SKM-1 (cell line): ENCODE results near the gene GARIN5B.

ENCODE experiments used
- DNase-seq: peaks from one replicate; lab custom pipeline; 2025; ENCODE audit not compliant: unreplicated experiment; lab: John Stamatoyannopoulos, UW

GARIN5B gene

GRCh38 chr19:55370305-55370988, 7.4 kb upstream of the GARIN5B start, which contains the start of gene IL11:
IL11 (minus strand) TSS chr19:55370463; CDS start chr19:55370310, 153 bp downstream.
- DNase-seq: no peak

GRCh38 chr19:55369653-55370304, 6.7 kb upstream of the GARIN5B start:
- no peak for DNase-seq

- DNase-seq: no peak
Measured at GRCh38 chr19:55368701-55369563, 5.9 kb upstream of the GARIN5B start.

GRCh38 chr19:55368106-55368505, 5.0 kb upstream of the GARIN5B start:
- DNase-seq: no peak

- DNase-seq: no peak
Measured at GRCh38 chr19:55366790-55367189, 3.7 kb upstream of the GARIN5B start.

GRCh38 chr19:55365964-55366363, 2.9 kb upstream of the GARIN5B start:
- no peak for DNase-seq

GRCh38 chr19:55365245-55365644, 2.2 kb upstream of the GARIN5B start:
- DNase-seq: no peak

GRCh38 chr19:55362174-55362989, 678 bp downstream of the GARIN5B start:
- no peak for DNase-seq

- no peak for DNase-seq
Measured at GRCh38 chr19:55360902-55361301, 2.2 kb downstream of the GARIN5B start.

GRCh38 chr19:55358943-55359908, 3.8 kb downstream of the GARIN5B start:
- no peak for DNase-seq

- DNase-seq: no peak
Measured at GRCh38 chr19:55358493-55358892, 4.6 kb downstream of the GARIN5B start.

GRCh38 chr19:55355213-55355821, 7.7 kb downstream of the GARIN5B start:
- DNase-seq: no peak

GRCh38 chr19:55354698-55355212, 8.3 kb downstream of the GARIN5B start, which contains the start of gene COX6B2:
COX6B2 (minus strand) TSS chr19:55354719; CDS start chr19:55354521, 198 bp downstream.
- DNase-seq: no peak

- no peak for DNase-seq
Measured at GRCh38 chr19:55353803-55354697, 9.0 kb downstream of the GARIN5B start.

GRCh38 chr19:55353356-55353802, 9.7 kb downstream of the GARIN5B start:
- DNase-seq: no peak

- DNase-seq: no peak
Measured at GRCh38 chr19:55352549-55353145, 10.4 kb downstream of the GARIN5B start.

- no peak for DNase-seq
Measured at GRCh38 chr19:55352040-55352439, 11.0 kb downstream of the GARIN5B start.
